ENCODE results near the gene WBP2. TPM values are rescaled to one million over a fixed set of nuclear protein-coding genes. Genes with fewer than 3 reads are reported as not detected.

WBP2 gene
- total and polyA plus RNA-seq, 9 of the 15 experiments (the other 6 are each of a cell fraction or from before 2014, with no cell fraction given), result 2.2 to 74.3 (median 20.0) TPM

GRCh38 chr17:75872434-75873351 is 17.6 kb upstream of the WBP2 start:
- Histone ChIP-seq H3K27me3 (ENCODE audit: control insufficient read depth in 2 of 2, insufficient read depth in 2 of 2, low read length in 2 of 2) (no peaks in the 10 kb centered on the region), H3K79me2 (ENCODE audit: control insufficient read depth, insufficient read depth, low read length) (no peaks in the 10 kb centered on the region), H3K27ac (ENCODE audit: extremely low read depth, low read depth, low read length) (peak overlapping the region; percentile 33; the same call in 1 of the 3 replicates), H3K36me3 (ENCODE audit: control insufficient read depth, insufficient read depth, low read length) (no peaks in the 10 kb centered on the region), H3K4me3 (no peak overlapping the region), H3K4me1 (replicated peaks in 1 of 2; ENCODE audit: control insufficient read depth in 2 of 2, insufficient read depth in 2 of 2, low read length in 2 of 2) (peaks cover 8 to 64% of the 10 kb centered on the region in 2 experiments), H3K4me2 (ENCODE audit: insufficient read depth, low read length) (no peak overlapping the region), H2AFZ (ENCODE audit: low read depth, low read length) (peak overlapping the region; percentile 25), H3K9me3 (replicated peaks; ENCODE audit: control insufficient read depth, insufficient read depth, low read depth, low read length) (no peaks in the 10 kb centered on the region), H3K9ac (ENCODE audit: insufficient read depth in 1 of 2, low read depth in 2 of 2, low read length in 2 of 2) (peak overlapping the region in 1 of 2 experiments; percentile 85; a peak in 2 of 4 replicates), H4K20me1 (replicated peaks; ENCODE audit: control insufficient read depth, insufficient read depth, low read length) (no peaks in the 10 kb centered on the region), H3K9me1 (ENCODE audit: control insufficient read depth, insufficient read depth, low read length) (no peaks in the 10 kb centered on the region)
- POLR2A ChIA-PET, result interaction anchor here (0.7 to 15.8 kb wide), 10 partner anchors 9 to 108 kb away, joined by 3 to 169 read pairs (median 4); partner anchors contain the start of genes TRIM65 and WBP2
- in situ Hi-C loops (cut with MboI) (no loop called here), intact Hi-C loops (cut with micrococcal nuclease) (no loop called here)
- TF ChIP-seq HNRNPLL (IDR thresholded peaks at IDR 0.05; ENCODE audit: low read depth, low read length, poor library complexity, severe bottlenecking) (no peak), RBFOX2 (IDR thresholded peaks at IDR 0.05; ENCODE audit: low read depth, low read length) (peak; percentile 27; the same call in 1 of the 2 replicates), POLR2G (IDR thresholded peaks at IDR 0.05; ENCODE audit: low read depth, low read length) (0 out of 2 replicates have a peak, but pooled peaks have one; percentile 37), MLX (CRISPR knock-in tag; conservative IDR thresholded peaks at IDR 0.05) (no peak), ETS1 (conservative IDR thresholded peaks at IDR 0.05; ENCODE audit: control insufficient read depth, low read depth, low read length) (no peak), POLR2AphosphoS5 (IDR thresholded peaks at IDR 0.05; ENCODE audit: control insufficient read depth, insufficient read depth, low read depth, low read length) (no peak), ZNF174 (CRISPR knock-in tag; IDR thresholded peaks at IDR 0.05) (no peak), MEF2A (IDR thresholded peaks at IDR 0.05; ENCODE audit: control insufficient read depth, low read depth, low read length) (peak; percentile 68; the same call in 1 of the 2 replicates), FOXJ2 (tag; IDR thresholded peaks at IDR 0.05) (no peak), ESRRA (IDR thresholded peaks at IDR 0.05; ENCODE audit: borderline replicate concordance, low read depth) (peak; percentile 79), MEF2D (tag; conservative IDR thresholded peaks at IDR 0.05; ENCODE audit: low read depth) (0 out of 2 replicates have a peak, but pooled peaks have one; percentile 65), PCBP1 (IDR thresholded peaks at IDR 0.05; ENCODE audit: low read depth, low read length, poor library complexity, severe bottlenecking) (peak; percentile 26), ZNF121 (CRISPR knock-in tag; conservative IDR thresholded peaks at IDR 0.05) (no peak), ZFP36 (IDR thresholded peaks at IDR 0.05; ENCODE audit: low read depth, low read length, partially characterized antibody) (no peak), MAFK (IDR thresholded peaks at IDR 0.05; ENCODE audit: low read length) (no peak)
- FAIRE-seq (peak; percentile 80), DNase-seq (ENCODE audit: extremely low read depth in 1 of 4, low spot score in 3 of 4) (peak; percentile 33 to 57 (median 44)), ATAC-seq (peak; percentile 67)
- 57% methylated on average over 12 of the region's 13 CpGs for WGBS (ENCODE audit: insufficient coverage, low coverage, missing lambda C conversion rate)
- no TSS peak for BruUV-seq (replicated peaks)
- CTCF ChIA-PET (ENCODE audit: low intra/inter-chr PET ratio), result no interaction called here

Measured in K562 (cell line).